ENCODE data around the gene STRIP2. TPM values are rescaled to one million over a fixed set of nuclear protein-coding genes. Genes with fewer than 3 reads are reported as not detected.
"Not testable (repeated sequence)": the region's sequence is repeated elsewhere in the genome, so short reads cannot be mapped to it uniquely, and the experiment has no call there.

Gene STRIP2
- total and polyA plus RNA-seq, 2 donors from 2014 or later = 0.88 to 9.0 TPM

DNA sequence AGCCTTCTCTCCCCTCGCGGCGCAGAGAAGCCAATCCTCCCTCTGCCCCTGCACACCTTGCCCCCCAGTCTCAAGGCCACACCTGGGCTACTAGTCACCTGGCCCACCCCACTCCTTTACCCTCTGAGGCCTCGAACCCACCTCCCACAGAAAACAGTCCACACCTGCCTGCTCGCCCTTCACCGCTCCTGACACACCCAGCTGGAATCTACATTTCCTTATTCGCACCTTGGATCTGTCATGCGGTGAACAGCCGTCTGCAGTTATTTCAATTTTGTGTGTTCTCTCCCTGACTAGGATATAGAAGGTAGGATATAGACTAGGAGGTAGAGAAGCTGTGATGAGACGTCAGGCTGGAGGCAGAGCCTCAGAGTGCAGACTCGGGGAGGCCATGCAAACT is 97.5 kb downstream of the STRIP2 start:
- intact Hi-C loops (cut with DNase I) = no loop called here
- peak in 1 of 5 donors; percentile 49 for DNase-seq
- FAIRE-seq = no peak
- TF ChIP-seq, protein P1, sequence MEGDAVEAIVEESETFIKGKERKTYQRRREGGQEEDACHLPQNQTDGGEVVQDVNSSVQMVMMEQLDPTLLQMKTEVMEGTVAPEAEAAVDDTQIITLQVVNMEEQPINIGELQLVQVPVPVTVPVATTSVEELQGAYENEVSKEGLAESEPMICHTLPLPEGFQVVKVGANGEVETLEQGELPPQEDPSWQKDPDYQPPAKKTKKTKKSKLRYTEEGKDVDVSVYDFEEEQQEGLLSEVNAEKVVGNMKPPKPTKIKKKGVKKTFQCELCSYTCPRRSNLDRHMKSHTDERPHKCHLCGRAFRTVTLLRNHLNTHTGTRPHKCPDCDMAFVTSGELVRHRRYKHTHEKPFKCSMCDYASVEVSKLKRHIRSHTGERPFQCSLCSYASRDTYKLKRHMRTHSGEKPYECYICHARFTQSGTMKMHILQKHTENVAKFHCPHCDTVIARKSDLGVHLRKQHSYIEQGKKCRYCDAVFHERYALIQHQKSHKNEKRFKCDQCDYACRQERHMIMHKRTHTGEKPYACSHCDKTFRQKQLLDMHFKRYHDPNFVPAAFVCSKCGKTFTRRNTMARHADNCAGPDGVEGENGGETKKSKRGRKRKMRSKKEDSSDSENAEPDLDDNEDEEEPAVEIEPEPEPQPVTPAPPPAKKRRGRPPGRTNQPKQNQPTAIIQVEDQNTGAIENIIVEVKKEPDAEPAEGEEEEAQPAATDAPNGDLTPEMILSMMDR (IDR thresholded peaks at IDR 0.05; ENCODE audit: borderline replicate concordance, extremely low read depth, insufficient read depth) = no peak
- Histone ChIP-seq H3K27me3 (ENCODE audit: control insufficient read depth, insufficient read depth, low read length) (no peaks in the 10 kb centered on the region), H3K36me3 (ENCODE audit: control insufficient read depth in 2 of 3, insufficient read depth in 3 of 3, low read length in 3 of 3) (no peaks in the 10 kb centered on the region), H3K9me3 (ENCODE audit: control insufficient read depth in 2 of 3, insufficient read depth in 1 of 3, low read length in 3 of 3) (no peaks in the 10 kb centered on the region), H3K27ac (ENCODE audit: low read depth in 2 of 2, low read length in 2 of 2) (no peak overlapping the region), H3K9ac (ENCODE audit: low read length in 3 of 3) (no peak overlapping the region), H3K4me1 (ENCODE audit: control insufficient read depth in 2 of 3, insufficient read depth in 2 of 3, low read depth in 1 of 3, low read length in 3 of 3) (no peaks in the 10 kb centered on the region), H3K4me3 (ENCODE audit: low read length in 3 of 3) (no peak overlapping the region)

DNA sequence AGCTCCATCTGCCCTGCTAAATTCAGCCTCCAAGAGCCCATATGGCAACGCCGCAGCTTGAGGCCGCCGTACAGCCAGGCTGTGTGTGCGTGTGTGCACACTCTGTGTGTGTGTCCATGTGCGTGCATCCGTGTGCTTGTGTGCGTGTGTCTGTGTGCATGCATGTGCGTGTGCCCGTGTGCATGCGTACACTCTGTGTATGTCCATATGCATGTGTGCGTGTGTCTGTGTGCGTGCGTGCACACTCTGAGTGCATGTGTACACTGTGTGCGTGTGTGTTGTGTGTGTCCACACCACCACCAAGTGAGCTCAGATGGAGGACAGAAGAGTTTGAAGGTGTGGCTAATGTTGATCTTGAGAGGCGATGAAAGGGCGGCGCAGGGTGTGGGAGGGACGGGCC is 98.1 kb downstream of the STRIP2 start:
- intact Hi-C loops (cut with DNase I) = no loop called here
- FAIRE-seq = no peak

GRCh38 chr7:129534558-129535274 is 100.5 kb downstream of the STRIP2 start:
- H3K27ac ChIP-seq (ENCODE audit: low read depth in 2 of 2, low read length in 2 of 2); H3K4me3 ChIP-seq (ENCODE audit: low read length in 3 of 3); H3K9ac ChIP-seq (ENCODE audit: low read length in 3 of 3); intact Hi-C loops (cut with DNase I); H3K36me3 ChIP-seq (ENCODE audit: control insufficient read depth in 2 of 3, insufficient read depth in 3 of 3, low read length in 3 of 3); H3K4me1 ChIP-seq (ENCODE audit: control insufficient read depth in 2 of 3, insufficient read depth in 2 of 3, low read depth in 1 of 3, low read length in 3 of 3); H3K27me3 ChIP-seq (ENCODE audit: control insufficient read depth, insufficient read depth, low read length); FAIRE-seq; H3K9me3 ChIP-seq (ENCODE audit: control insufficient read depth in 2 of 3, insufficient read depth in 1 of 3, low read length in 3 of 3): not testable (repeated sequence)
- DNase-seq = peak in 1 of 5 donors; percentile 15

More for the DNA sequence above, 98.1 kb downstream of the STRIP2 start:
- no peaks in the 10 kb centered on the region for H3K27me3 ChIP-seq (ENCODE audit: control insufficient read depth, insufficient read depth, low read length)
- peak in 1 of 5 donors; percentile 38 for DNase-seq
- no peaks in the 10 kb centered on the region for H3K36me3 ChIP-seq (ENCODE audit: control insufficient read depth in 2 of 3, insufficient read depth in 3 of 3, low read length in 3 of 3)
- no peak overlapping the region for H3K9ac ChIP-seq (ENCODE audit: low read length in 3 of 3)
- TF ChIP-seq, protein P1 (IDR thresholded peaks at IDR 0.05; ENCODE audit: borderline replicate concordance, extremely low read depth, insufficient read depth) = no peak
- no peak overlapping the region for H3K4me3 ChIP-seq (ENCODE audit: low read length in 3 of 3)
- no peaks in the 10 kb centered on the region for H3K4me1 ChIP-seq (ENCODE audit: control insufficient read depth in 2 of 3, insufficient read depth in 2 of 3, low read depth in 1 of 3, low read length in 3 of 3)
- H3K27ac ChIP-seq (ENCODE audit: low read depth in 2 of 2, low read length in 2 of 2) = no peak overlapping the region
- H3K9me3 ChIP-seq (ENCODE audit: control insufficient read depth in 2 of 3, insufficient read depth in 1 of 3, low read length in 3 of 3) = no peaks in the 10 kb centered on the region

- FAIRE-seq (no peak), DNase-seq (peak in 1 of 5 donors; percentile 32)
- Histone ChIP-seq H3K9ac (ENCODE audit: low read length in 3 of 3) (no peak overlapping the region), H3K27ac (ENCODE audit: low read depth in 2 of 2, low read length in 2 of 2) (no peak overlapping the region), H3K4me1 (ENCODE audit: control insufficient read depth in 2 of 3, insufficient read depth in 2 of 3, low read depth in 1 of 3, low read length in 3 of 3) (no peaks in the 10 kb centered on the region), H3K27me3 (ENCODE audit: control insufficient read depth, insufficient read depth, low read length) (no peaks in the 10 kb centered on the region), H3K9me3 (ENCODE audit: control insufficient read depth in 2 of 3, insufficient read depth in 1 of 3, low read length in 3 of 3) (no peaks in the 10 kb centered on the region), H3K36me3 (ENCODE audit: control insufficient read depth in 2 of 3, insufficient read depth in 3 of 3, low read length in 3 of 3) (no peaks in the 10 kb centered on the region), H3K4me3 (ENCODE audit: low read length in 3 of 3) (no peak overlapping the region)
- TF ChIP-seq, protein P1 (IDR thresholded peaks at IDR 0.05; ENCODE audit: borderline replicate concordance, extremely low read depth, insufficient read depth) = no peak
- intact Hi-C loops (cut with DNase I) = no loop called here
These were observed 101.7 kb downstream of the STRIP2 start for GRCh38 chr7:129535896-129536295.
